ENCODE measurements around the gene TMIE.

The TMIE gene

GRCh38 chr3:46669191-46669999 lies 31.8 kb upstream of the TMIE start:
- FAIRE-seq, result no peak
- no peak for DNase-seq (ENCODE audit: low spot score)

- DNase-seq (ENCODE audit: low spot score) (no peak), FAIRE-seq (no peak)
These were observed 30.9 kb upstream of the TMIE start for GRCh38 chr3:46670000-46670890.

- DNase-seq (ENCODE audit: low spot score) (no peak), FAIRE-seq (no peak)
These were observed 30.2 kb upstream of the TMIE start for GRCh38 chr3:46670891-46671427.

GRCh38 chr3:46671541-46672348 lies 29.4 kb upstream of the TMIE start:
- DNase-seq (ENCODE audit: low spot score) (no peak), FAIRE-seq (no peak)

- DNase-seq (ENCODE audit: low spot score) (no peak), FAIRE-seq (no peak)
These were observed 28.9 kb upstream of the TMIE start for GRCh38 chr3:46672349-46672695.

GRCh38 chr3:46673151-46674030 lies 27.8 kb upstream of the TMIE start:
- DNase-seq (ENCODE audit: low spot score) (no peak), FAIRE-seq (no peak)

- no peak for FAIRE-seq
- no peak for DNase-seq (ENCODE audit: low spot score)
These were observed 27.0 kb upstream of the TMIE start for GRCh38 chr3:46674031-46674845.

GRCh38 chr3:46675426-46675825 lies 25.8 kb upstream of the TMIE start:
- FAIRE-seq (no peak), DNase-seq (ENCODE audit: low spot score) (no peak)

GRCh38 chr3:46675843-46676567 lies 25.2 kb upstream of the TMIE start:
- FAIRE-seq (no peak), DNase-seq (ENCODE audit: low spot score) (no peak)

- FAIRE-seq (no peak), DNase-seq (ENCODE audit: low spot score) (no peak)
These were observed 24.4 kb upstream of the TMIE start for GRCh38 chr3:46676601-46677410.

GRCh38 chr3:46677411-46677726 lies 23.8 kb upstream of the TMIE start:
- DNase-seq (ENCODE audit: low spot score) (no peak), FAIRE-seq (no peak)

- DNase-seq (ENCODE audit: low spot score) (no peak), FAIRE-seq (no peak)
These were observed 22.9 kb upstream of the TMIE start for GRCh38 chr3:46678280-46678679.

GRCh38 chr3:46679681-46680080 lies 21.5 kb upstream of the TMIE start:
- no peak for FAIRE-seq
- no peak for DNase-seq (ENCODE audit: low spot score)

GRCh38 chr3:46680298-46680826 lies 20.8 kb upstream of the TMIE start:
- FAIRE-seq (no peak), DNase-seq (ENCODE audit: low spot score) (no peak)

- FAIRE-seq (no peak), DNase-seq (ENCODE audit: low spot score) (no peak)
These were observed 19.8 kb upstream of the TMIE start for GRCh38 chr3:46681387-46681786.

- FAIRE-seq, result no peak
- no peak for DNase-seq (ENCODE audit: low spot score)
These were observed 19.2 kb upstream of the TMIE start for GRCh38 chr3:46681856-46682540.

- no peak for DNase-seq (ENCODE audit: low spot score)
- no peak for FAIRE-seq
These were observed 18.2 kb upstream of the TMIE start for GRCh38 chr3:46682974-46683373.

All from RCC 7860 (cell line).